Astrocyte of the spinal cord (primary cell): ENCODE measurements around the gene GCAT.

Experiments used
- DNase-seq: peaks from one replicate; pipeline ENCODE4 v3.0.0; 2011; ENCODE audit warnings: low read depth, low spot score
- H3K4me3 ChIP-seq: 2 replicates; pipeline ENCODE4 v1.5.1; 2011; ENCODE audit warnings: low read depth, mild to moderate bottlenecking, low read length, moderate library complexity
- in situ Hi-C: cut with HindIII; loops from 2 replicates; pipeline ENCODE4 v1.10.0; 2017; ENCODE audit warnings: low sequenced_read_pairs
- TF ChIP-seq, protein P1 (sequence below): IDR thresholded peaks from 2 replicates; pipeline ENCODE4 v1.5.1; 2012; ENCODE audit warnings: low read depth, mild to moderate bottlenecking, low read length, inconsistent platforms

The GCAT gene

DNA sequence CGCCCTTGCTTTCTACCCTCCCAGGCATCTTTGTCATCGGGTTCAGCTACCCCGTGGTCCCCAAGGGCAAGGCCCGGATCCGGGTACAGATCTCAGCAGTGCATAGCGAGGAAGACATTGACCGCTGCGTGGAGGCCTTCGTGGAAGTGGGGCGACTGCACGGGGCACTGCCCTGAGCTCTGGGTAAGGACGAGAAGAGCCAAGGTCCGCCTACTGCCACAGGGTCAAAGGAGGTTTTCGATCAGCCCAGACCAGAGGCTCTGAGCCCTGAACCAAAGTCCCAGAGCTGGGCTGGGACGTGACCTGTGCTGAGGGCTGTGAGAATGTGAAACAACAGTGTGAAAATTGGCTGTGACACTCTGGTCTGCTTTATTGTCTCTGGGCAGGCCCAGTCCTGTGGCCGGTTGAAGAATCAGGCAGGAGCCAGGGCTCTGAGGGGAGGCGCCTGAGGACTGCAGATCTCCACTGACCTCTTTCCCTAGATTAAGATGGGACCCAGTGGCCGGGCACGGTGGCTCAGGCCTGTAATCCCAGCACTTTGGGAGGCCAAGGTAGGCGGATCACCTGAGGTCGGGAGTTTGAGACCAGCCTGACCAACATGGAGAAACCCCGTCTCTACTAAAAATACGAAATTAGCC, 8.9 kb downstream of the GCAT start:
- DNase-seq = no peak
- TF ChIP-seq, protein P1, sequence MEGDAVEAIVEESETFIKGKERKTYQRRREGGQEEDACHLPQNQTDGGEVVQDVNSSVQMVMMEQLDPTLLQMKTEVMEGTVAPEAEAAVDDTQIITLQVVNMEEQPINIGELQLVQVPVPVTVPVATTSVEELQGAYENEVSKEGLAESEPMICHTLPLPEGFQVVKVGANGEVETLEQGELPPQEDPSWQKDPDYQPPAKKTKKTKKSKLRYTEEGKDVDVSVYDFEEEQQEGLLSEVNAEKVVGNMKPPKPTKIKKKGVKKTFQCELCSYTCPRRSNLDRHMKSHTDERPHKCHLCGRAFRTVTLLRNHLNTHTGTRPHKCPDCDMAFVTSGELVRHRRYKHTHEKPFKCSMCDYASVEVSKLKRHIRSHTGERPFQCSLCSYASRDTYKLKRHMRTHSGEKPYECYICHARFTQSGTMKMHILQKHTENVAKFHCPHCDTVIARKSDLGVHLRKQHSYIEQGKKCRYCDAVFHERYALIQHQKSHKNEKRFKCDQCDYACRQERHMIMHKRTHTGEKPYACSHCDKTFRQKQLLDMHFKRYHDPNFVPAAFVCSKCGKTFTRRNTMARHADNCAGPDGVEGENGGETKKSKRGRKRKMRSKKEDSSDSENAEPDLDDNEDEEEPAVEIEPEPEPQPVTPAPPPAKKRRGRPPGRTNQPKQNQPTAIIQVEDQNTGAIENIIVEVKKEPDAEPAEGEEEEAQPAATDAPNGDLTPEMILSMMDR = no peak
- in situ Hi-C loops = no loop called here
- no peak overlapping the region for H3K4me3 ChIP-seq

DNA sequence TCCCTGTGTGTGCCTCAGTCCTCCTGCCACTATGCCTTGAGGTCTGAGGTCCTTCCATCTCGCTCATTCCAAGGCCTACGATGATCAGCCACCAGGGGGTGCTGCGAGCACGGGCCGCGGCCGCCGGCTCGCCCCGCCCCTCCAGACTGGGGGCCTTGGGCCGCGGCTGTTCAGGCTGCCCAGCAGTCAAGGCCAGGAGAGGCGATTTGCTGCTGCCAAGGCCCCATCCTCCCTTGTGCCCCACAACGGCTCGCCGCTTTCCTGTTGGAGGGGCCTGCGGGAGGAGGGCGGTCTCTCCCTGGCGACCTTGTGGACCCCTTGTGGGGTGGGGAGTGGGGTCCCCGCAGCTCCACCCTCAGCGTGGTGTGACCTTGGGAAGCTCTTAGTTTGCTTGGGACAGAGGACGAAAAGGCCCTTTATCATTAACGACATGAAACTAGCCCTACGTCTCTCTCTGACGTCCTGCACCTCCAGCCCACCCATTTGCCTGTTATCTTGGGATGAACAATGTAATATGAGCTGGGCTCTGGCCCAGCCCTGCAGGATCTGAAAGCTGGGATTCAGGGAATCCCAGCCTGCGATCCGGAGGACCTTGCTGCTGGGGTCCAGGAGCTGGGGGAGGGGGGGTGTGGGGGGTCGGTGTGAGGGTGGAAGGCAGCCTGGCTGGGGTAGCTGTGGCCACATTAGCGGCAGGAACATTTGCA, 10.1 kb downstream of the GCAT start:
- TF ChIP-seq, protein P1 = peak; percentile 77
- no peak overlapping the region for H3K4me3 ChIP-seq
- DNase-seq = peak; percentile 81
- in situ Hi-C loops = no loop called here

DNA sequence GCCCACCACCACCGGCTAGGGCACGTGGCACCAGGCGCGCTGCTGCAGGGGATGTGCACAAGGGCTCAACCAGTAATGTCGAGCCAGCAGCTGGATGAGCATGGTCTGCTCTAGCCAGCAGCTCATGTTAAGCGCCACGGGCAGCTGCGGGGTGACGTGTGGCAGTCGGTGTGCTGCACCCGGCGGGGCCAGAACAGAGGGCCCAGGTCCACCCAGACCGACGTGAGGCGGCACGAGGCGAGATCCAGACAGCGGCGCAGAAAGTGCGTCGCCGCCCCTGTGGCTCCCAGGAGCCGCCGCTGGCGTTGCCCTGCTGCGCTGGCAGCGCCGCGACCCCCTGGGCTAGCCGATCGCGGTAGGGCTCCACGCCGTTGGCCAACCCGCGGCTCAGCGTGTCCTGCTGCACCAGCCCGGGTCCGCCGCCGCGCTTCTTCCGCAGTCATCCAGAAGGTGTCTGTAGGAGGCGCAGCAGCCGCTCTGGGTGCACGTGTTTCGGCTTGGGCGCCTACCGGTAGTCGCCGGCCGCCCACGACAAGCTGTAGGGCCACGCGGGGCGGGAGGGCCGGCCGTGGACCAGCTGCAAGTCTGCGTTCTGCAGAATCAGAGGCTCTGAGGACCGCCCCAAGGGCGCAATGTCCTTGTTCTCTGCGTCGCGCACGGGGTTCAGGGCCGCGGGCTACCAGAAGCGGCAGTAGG, 10.8 kb downstream of the GCAT start:
- in situ Hi-C loops = no loop called here
- no peak overlapping the region for H3K4me3 ChIP-seq
- DNase-seq = peak; percentile 49
- TF ChIP-seq, protein P1 = peak; percentile 37

DNA sequence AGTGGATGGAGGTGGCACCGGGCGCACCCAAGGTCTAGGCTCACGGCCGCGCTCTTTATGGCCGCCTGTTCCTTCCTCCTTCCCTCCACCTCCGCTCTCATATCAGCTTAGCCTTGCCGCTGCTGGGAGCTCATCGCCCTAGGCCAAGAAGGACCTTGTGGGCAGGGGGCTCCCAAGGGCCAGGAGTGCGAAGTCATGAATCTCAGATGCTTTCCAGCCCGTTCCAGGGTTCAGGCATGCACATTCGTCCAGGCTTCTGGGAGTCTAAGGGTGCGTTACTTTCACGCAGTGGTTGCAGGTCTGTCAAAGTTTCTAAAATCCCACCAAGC, 11.3 kb downstream of the GCAT start:
- TF ChIP-seq, protein P1 = no peak
- H3K4me3 ChIP-seq = no peak overlapping the region
- DNase-seq = no peak
- in situ Hi-C loops = no loop called here

DNA sequence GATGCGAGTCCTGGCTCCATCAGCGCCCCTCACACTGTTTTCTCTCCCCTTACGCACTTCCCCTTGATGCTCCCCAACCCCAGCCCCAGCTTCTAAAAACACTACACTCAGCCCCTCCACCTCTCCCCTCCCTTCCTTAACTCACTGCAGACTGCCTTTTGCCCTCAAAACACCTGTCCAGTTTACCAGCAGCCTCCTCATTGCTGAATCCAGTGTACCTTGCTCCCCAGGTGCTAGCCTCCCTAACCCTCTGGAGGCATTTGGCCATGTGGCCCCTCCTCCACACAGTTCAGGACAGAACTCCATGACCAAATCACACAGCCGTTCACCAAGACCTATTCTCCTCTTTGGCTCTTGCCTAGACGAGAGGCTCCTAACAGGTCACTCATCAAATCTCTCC, 12.6 kb downstream of the GCAT start:
- in situ Hi-C loops = no loop called here
- H3K4me3 ChIP-seq = no peak overlapping the region
- no peak for DNase-seq
- TF ChIP-seq, protein P1 = no peak

DNA sequence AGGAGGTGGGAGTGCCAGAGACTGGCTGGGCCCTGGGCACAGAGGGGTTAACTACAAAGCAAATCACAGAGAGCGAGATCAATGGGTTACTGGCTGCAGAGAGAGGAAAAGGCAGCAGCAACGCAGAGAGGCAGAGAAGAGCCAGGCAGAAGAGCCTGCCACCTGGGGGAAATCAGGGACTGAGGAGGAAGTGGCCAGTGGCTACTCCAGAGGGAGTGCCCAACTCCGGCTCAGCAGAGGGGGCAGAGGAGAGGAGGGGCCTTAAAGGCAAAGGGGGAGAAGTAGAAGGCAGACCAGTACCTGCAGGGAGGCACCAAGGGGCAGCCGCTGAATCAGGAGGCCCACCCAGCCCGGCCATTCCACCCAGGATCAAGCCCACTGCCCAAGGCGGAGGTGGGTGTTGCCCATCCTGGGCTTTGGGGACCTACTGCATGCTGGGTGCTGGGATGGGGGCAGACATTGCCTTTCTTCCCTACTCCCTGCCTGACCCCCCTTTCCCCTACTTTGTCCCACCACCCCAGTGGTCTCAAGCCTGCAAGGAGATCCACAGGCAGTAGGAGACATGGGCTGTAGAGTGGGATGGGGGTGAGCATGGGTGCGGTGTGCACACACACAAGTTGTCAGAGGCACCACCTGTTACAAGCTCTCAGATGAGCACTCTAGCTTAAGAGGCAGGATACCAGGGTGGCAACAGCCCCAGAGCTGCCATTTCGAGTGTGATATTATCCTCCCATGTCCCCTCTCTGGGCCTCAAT, 14.5 kb downstream of the GCAT start:
- TF ChIP-seq, protein P1 = no peak
- in situ Hi-C loops = no loop called here

More for the DNA sequence above, 14.5 kb downstream of the GCAT start:
- H3K4me3 ChIP-seq = no peak overlapping the region
- DNase-seq = no peak
